Measurements from ENCODE around the gene COG4.

GRCh38 chr16:70493802-70494201 is 29.6 kb downstream of the COG4 start:
- TF ChIP-seq CTCF (IDR thresholded peaks at IDR 0.05; ENCODE audit: borderline replicate concordance, extremely low read depth, low read length, poor library complexity, severe bottlenecking) (no peak), EZH2 (IDR thresholded peaks at IDR 0.05; ENCODE audit: borderline replicate concordance, low read depth, low read length, severe bottlenecking) (no peak)
